LNCAP (cell line): ENCODE data around the gene FAM168A.

ENCODE experiments used
- CTCF ChIP-seq: fragments of 450-650 bp; IDR thresholded peaks from 2 replicates; pipeline ENCODE4 v1.5.1; 2017; ENCODE audit warnings: mild to moderate bottlenecking

FAM168A gene

GRCh38 chr11:73428699-73429098 lies 169.2 kb downstream of the FAM168A start:
- no peak for TF ChIP-seq CTCF

DNA sequence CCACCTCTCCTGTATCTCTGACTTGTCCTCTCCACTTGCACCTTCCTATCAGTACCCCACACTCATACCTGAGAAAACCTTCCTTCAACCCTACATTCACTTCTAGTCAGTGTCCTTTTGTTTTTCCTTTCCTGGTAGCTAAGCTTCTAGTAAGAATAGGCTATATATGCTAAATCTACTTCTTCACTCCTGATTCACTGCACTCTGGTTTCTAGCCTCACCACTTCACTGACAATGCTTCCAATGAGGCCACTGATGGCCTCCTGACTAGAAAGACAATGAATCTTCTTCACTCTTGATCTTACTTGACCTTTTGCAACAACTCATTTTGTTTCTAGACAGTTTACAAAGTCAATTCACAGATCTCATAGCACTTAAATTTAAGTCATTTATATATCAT lies 169.7 kb downstream of the FAM168A start:
- TF ChIP-seq CTCF, result no peak

DNA sequence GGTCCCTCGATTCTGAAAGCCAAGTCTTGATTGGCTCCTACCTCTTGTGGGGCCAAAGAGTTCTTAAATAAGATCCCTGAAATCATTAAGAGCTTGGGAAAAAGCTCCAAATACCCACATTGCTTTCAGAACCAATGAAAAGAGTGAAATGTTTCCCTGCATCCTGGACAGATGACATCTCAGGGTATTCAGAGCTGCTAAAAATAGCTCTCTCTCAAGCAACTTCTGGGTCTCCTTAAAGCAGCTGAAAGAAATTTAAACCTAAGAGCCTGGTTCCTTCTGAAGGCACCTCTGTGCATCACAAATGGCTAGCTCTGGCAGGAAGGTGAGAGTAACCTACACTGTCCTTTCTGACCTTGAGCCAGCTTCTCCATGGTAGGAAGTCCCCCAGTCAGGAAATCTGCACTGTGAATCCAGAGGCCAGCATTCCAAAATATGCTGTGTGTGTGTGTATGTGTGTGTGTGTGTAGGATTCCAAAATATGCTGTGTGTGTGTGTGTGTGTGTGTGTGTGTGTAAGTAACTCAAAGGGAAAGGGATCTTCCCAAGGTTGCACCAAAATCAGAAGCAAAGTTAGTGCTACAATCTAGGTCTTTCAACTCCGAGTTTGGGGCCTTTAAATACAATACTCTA lies 171.6 kb downstream of the FAM168A start:
- no peak for TF ChIP-seq CTCF

GRCh38 chr11:73425108-73425507 lies 172.8 kb downstream of the FAM168A start:
- no peak for TF ChIP-seq CTCF

DNA sequence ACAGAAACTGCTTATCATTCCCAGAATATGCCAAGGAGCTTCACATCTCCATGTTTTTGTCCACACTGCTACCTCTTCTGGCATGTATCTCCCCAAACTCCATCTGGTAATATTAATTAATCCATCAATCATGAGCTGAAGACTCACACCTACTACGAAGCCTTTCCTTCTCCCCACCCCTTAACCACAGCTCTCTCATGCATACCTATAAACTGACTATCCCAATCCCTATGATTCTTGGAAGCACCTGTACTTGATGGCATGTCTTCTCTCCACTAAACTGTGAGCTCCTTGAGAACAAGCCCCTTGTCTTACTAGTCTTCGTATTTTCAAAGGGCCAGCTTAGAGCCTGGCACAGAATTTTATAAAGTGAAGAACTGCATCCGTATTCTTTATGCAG lies 174.4 kb downstream of the FAM168A start:
- no peak for TF ChIP-seq CTCF

DNA sequence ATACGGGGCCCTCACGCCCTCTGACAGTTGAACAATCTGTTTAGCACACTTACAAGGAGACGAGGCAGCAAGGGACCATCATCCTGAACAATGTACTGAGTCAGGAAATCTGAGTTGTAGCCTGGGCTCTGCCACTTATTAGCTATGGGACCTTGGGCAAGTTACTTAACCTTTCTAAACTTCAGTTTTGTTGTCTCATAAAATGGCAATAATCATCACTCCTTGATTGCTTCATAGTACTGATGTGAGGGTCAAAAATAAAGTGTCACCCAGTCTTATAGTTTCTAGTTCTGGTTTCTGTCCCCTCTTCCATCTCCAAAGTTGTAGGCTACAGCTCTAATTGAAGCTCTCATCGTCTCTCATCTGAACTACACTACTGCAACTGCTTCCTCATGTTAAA lies 175.0 kb downstream of the FAM168A start:
- TF ChIP-seq CTCF, result no peak

- TF ChIP-seq CTCF, result no peak
Observed at GRCh38 chr11:73420136-73420535, 177.8 kb downstream of the FAM168A start.

- TF ChIP-seq CTCF, result no peak
Observed at GRCh38 chr11:73416786-73417185, 181.1 kb downstream of the FAM168A start.
